DMS79 (cell line): ENCODE data around the gene HMBS.
"Not testable (repeated sequence)": the region's sequence is repeated elsewhere in the genome, so short reads cannot be mapped to it uniquely, and the experiment has no call there.

Source experiments
- DNase-seq: peaks from one replicate; lab custom pipeline; 2025; lab: John Stamatoyannopoulos, UW

Gene HMBS

DNA sequence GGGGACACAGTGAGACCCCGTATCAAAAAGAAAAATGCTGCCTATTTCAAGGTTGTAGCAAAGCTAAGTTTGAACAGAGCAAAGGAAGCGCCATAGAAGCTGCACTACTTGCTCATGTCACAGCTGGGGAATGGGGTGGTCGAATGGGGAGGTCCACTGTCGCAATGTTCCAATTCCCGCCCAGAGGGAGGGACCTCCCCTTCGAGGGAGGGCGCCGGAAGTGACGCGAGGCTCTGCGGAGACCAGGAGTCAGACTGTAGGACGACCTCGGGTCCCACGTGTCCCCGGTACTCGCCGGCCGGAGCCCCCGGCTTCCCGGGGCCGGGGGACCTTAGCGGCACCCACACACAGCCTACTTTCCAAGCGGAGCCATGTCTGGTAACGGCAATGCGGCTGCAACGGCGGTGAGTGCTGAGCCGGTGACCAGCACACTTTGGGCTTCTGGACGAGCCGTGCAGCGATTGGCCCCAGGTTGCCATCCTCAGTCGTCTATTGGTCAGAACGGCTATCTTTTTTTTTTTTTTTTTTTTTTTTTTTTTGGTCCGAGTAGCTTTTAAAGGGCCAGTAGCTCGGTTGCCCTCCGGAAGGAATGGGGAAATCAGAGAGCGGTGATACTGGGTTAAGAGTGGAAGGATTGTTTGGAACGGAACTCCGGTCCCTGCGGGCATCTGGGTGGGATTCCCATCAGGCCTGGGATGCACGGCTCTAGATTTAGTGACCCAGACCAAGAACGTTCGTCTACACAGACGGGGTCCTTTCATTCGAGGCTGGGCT, at the start of gene HMBS:
Gene HMBS, plus strand, starts transcription at position 219 of the 774 bp plus-strand sequence. Its CDS starts 153 bp downstream, at position 372.
- peak; percentile 95 for DNase-seq

DNA sequence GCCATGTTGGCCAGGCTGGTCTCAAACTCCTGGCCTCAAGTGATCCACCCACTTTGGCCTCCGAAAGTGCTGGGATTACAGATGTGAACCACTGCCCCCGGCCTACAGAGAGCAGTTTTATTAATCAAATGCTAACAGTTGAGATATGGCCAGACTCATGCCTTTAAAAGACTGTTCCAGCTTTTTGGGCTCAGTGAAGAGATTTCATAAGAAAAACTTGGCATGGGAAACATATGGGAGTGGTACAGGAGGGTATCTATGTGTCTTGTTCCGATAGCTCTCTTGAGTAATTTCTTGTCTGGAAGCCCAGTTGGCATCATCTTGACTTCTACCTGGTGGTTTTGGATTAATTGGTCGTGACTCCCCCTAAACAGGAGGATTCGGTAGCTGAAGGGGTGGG, 45.8 kb upstream of the HMBS start:
- no peak for DNase-seq

DNA sequence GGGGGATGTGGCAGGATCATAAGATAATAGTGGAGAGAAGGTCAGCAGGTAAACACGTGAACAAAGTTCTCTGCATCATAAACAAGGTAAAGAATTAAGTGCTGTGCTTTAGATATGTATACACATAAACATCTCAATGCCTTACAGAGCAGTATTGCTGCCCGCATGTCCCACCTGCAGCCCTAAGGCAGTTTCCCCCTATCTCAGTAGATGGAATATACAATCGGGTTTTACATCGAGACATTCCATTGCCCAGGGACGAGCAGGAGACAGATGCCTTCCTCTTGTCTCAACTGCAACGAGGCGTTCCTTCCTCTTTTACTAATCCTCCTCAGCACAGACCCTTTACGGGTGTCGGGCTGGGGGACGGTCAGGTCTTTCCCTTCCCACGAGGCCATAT, 45.2 kb upstream of the HMBS start:
- DNase-seq = not testable (repeated sequence)

DNA sequence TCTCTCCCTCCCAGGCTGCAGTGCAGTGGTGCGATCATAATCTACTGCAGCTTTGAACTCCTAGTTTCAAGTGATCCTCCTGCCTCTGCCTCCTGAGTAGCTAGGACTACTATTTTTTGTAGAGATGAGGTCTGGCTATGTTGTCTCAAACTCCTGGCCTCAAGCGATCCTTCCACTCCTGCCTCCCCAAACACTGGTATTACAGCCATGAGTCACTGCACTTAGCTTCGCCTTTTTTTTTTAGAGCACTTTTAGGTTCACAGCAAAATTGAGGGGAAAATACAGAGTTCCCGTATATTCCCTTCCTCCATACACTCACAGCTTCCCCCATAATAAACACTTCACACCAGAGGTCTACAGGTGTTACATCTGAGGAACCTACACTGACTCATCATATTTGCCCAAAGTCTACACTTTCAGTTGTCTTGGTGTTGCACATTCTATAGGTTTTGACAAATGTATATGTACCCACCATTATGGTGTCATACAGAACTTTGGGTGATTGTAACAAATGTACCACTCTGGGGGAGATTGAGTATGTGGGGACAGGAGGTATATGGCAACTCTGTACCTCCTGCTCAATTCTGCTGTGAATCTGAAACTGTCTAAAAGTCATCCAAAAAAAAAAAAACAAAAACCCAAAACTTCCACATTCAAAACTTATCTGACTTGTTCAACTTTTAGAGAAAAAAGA, 42.7 kb upstream of the HMBS start:
- no peak for DNase-seq

DNA sequence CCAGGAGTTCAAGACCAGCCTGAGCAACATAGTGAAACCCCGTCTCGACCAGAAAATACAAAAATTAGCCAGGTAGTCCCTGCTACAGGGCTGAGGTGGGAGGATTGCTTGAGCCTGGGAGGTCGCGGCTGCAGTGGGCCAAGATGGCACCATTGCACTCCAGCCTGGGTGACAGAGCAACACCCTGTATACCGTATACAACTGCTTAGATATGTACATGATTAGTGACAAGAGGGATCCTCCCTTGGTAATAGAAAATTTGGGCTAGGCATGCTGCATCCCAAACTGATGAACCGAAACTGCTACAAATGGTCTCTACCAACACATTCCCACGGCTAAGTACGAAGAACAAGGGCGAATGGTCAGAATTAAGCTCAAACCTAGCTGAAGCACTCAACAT, 41.8 kb upstream of the HMBS start:
- no peak for DNase-seq

DNA sequence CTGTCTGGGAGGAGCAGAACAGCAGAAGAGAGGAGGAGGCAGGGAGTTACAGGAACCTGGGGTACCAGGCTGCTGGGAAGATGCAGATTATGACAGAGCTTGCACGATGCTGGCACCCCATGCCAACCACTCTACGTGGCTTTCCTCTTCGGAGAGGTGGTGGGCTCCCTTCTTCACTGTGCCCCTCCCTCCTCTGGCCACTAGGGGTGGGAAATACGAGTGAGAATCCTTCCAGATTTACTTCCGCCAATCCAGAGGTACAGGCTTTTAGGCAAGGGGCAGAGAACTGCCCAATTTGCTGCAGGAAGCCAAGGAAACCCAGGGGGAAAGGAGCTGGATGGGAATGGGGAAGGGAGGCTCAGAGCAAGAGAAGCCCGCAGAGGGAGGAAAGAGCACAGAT, 40.0 kb upstream of the HMBS start:
- DNase-seq = no peak

DNA sequence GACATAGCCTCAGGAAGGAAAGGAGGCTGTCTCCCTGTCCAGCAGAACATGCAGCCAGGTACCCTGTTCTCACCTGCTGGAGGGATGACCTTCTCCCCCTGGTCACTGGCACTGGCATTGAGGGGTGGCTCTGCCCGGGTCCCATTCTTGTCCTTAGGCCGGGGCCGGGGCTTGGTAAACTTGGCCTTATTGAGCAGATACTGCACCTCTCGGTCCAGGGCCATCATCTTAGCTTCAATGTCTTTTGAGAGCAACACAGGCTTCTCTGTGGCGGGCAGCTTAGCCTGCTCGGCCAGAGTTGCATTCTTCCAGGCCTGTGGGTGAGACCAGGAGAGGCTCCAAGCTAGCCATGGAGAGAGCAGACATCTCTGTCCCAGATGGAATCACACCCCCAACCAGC, 38.2 kb upstream of the HMBS start:
- no peak for DNase-seq

DNA sequence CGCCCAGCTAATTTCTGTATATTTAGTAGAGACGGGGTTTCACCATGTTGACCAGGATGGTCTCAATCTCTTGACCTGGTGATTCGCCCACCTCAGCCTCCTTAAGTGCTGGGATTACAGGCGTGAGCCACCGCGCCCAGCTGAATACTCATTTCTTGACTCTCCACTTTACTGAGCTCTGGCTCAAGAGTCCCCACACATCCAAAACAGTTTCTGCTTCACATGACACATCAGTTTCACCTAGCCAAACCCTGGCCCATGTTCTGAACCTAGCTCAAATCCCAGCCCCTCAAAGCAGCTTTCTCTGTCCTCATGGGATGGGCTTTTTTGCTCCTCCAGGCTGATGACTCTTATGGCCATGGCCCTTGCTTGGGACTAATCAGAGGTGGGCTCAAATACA, 37.5 kb upstream of the HMBS start:
- no peak for DNase-seq

DNA sequence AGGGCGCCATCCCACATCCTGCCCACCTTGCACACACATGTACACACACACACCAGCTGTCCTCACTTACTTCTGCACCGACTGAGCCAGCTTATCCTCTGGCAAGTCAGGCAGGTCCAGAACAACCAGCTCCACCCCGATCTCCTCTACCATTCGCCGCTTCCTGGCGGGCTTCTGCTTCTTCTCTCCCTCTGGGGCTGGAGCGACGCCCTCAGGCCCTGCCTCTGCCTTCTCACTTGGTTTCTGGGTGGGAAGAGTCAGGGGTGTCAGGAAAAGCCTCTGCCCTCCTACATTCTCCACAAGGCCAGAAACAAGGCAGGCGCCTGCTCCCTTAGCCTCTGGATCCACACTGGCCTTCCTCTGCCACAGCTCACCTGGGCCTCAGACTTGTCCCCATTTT, 36.0 kb upstream of the HMBS start:
- DNase-seq = no peak

DNA sequence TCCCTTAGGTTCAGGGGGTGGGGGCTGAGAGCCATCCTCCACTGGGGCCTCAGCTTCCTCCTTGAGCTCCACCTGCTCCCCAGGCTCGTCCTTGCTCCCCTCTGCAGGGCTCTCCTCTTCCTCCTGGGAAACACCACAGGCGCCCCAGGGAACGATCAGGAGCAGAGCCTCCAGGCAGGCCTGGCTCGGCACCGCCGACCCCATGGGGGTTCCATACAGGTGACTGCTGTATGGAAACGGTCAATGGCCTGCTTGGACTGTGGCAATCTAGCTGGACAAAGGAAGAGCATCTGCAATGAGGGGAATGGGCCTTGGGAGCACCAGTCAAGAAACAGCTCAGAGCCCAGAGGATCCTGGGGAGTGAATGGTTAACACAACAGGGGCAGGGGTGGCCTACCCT, 35.6 kb upstream of the HMBS start:
- no peak for DNase-seq

DNA sequence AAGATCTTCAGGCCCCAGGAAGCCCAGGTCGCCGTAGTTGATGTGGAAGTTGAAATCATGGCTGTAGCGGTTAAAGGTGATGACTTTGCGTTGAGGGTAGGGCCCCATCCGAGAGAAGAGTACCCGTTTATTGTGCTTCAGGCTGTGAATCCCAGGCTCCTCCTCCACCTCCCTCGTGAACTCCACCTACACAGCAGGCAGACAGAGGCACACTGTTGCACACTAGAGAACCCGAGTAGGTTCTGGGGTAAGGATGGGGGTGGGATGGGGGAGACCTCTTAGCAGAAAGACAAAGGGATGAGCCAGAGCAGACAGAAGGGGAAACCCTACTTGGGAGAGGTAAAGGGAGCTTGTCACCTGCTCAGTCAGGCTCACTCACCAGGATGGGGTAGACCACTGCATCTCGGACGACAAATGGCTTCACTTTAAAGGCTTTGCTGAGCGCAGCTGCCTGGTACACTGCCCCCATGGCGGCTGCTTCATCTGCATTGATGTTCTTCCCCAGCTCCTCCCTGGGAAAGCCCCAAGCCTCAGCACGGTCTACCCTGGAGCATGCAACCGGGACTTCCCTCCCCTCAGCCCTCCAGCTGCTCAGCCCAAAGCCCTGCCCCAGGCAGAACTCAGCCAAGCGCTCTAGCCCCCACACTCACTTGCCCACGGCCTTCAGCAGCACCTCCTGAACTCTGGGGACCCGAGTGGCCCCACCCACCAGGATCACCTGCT, 33.1 kb upstream of the HMBS start:
- no peak for DNase-seq

DNA sequence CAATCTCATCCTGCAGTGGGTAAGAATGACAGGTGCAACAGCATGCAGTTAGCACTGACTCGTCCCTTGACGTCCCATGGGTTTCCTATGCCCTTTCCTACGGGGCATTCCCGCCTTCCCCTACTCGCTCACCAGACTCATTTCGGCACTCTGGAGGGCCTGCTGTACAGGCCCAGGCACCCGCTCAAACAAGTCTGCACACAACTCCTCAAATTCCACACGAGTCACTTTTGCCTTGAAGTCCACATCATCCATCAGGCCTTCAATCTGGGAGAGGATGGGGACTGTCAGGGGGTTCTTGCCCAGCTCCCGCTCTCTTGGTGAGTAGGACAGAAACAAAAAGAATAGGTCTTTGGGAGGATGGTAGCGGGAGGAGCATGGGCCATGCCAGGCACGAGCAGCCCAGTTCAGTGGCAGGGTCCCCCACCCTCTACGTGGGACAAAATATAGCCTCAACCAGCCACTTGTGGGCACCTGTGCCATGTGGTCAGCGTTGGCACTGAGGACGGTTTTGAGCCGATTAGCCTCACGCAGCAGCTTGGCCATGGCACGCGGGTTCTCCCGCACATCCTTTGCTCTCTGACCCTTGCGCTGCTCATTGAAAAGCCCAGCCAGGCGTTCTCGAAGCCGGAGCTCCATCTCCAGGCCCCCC, 32.4 kb upstream of the HMBS start:
- no peak for DNase-seq

DNA sequence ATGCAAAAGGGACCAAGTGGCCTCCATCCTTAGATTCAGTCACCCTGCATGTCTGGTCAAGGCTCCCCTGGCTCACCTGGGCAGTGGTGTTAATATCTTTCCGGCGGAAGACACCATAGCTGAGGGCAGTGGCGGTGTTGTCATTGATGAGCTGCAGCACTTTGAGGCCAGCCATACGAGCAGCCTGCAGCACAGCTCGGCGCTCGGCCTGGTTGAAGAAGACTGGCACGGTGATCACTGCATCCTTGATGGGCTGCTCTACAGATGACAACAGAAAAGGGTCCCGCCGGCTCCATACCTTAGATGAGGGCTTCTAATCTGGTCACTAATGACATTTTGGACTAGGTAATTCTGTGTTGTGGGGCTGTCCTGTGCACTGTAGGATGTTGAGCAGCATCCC, 30.3 kb upstream of the HMBS start:
- DNase-seq = no peak

DNA sequence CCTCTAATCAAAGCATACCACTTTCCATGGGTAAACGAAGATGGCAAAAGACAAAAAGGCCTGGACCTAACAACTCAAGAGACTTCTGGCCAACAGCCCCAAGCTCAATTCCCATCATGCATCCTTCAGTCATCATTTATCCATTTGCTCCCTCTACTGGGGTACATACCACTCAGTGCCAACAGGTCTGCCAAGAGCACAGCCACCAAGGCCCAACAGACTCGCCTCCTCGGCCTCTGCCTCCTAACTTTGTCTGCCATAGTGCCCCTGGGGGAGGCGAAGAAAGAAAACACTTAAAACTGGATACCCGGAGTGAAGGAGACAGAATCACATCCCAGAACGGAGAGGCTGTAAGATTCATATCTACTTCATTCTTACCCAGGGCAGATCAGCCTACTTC, 28.8 kb upstream of the HMBS start:
- no peak for DNase-seq

DNA sequence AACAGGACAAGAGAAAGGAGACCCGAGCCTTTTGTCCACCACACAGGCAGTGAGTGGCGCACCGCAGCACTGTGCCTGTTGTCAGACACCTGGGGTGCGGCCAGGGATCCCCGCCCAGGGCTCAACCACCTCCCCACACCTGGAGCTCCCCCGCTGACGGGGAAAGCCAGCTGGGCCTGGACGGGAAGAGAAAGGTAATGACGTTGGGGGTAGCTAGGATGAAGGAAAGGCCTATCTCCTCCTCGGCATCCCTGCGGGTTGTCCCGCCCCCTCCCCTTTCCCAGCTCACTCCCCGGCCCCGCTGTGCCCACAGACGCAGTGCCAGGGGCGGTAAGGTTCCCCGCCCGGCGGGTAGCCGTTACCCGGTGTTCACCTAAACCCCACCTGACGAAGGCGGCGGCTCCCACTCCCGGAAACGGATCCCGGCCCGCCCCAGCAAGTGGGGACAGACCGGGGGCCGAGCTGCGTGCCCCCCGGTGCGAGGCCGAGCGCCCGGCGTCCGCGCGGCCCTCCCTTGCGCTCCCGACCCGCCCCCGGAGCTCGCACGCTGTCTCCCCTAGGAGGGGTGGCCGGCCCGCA, 28.2 kb upstream of the HMBS start:
- DNase-seq = peak; percentile 24

DNA sequence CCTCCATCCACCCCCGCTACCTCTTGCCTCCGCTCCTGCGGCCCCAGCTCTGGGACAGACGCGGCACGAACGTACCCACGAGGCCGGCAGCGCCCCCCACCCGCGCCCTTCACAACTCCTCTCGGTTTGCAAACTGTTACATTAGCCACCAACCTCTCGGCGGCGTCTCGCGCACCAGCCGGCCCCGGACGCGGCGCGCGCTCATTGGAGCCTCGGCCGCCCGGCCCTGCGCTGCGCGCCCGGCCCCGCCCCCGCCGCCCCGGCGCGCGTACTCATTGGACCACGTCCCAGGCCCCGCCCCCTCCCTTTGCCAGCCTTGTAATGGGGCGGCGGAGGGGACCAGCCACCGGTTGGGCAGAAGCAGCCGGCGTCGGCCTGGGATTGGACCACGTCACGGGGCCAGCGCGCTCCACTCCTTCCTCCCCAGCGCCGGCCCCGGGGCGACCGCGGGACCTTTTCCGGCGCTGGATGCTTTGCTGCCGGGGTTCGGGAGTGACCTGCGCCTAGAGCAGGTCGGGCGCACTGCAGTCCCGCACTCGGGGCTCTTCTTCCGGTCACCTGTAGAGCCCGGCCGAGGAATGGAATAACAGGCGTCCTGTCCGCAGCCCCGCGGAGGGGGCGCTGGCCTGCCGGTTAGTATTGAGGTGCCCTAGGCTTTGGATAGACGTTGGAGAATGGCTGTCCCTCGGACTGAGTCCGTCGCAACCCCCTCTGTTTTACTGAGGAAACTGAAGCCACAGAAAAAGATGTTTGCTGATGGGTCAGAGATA, 27.5 kb upstream of the HMBS start, which contains the start of gene HYOU1:
Gene HYOU1, minus strand, starts transcription at position 206 of the 770 bp plus-strand sequence. CDS start 1,045 bp downstream, outside the sequence.
- peak; percentile 96 for DNase-seq

DNA sequence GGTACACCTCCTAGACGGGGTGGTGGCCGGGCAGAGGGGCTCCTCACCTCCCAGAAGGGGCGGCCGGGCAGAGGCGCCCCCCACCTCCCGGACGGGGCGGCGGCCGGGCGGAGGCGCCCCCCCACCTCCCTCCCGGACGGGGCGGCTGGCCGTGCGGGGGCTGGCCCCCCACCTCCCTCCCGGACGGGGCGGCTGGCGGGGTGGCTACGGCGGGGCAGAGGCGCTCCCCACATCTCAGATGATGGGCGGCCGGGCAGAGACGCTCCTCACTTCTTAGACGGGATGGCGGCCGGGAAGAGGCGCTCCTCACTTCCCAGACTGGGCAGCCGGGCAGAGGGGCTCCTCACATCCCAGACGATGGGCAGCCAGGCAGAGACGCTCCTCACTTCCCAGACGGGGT, 25.6 kb upstream of the HMBS start:
- DNase-seq = not testable (repeated sequence)

DNA sequence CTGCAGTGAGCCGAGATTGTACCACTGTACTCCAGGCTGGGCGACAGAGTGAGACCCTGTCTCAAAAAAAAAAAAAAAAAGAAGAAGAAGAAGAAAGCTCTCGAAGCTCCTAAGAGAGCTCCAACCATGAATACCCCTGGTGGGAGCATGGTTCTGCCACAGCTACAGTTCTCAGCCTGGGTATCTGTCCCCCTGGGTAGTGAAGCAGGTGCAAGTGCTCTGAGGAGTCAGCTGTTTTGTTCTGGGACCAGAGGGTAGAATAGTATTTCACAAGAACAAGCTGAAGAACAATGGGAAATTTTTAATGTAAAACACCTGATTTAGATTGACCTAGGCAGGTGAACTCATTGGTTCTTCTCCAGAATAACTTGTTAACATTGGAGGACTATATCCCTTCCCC, 23.4 kb upstream of the HMBS start:
- DNase-seq = no peak

DNA sequence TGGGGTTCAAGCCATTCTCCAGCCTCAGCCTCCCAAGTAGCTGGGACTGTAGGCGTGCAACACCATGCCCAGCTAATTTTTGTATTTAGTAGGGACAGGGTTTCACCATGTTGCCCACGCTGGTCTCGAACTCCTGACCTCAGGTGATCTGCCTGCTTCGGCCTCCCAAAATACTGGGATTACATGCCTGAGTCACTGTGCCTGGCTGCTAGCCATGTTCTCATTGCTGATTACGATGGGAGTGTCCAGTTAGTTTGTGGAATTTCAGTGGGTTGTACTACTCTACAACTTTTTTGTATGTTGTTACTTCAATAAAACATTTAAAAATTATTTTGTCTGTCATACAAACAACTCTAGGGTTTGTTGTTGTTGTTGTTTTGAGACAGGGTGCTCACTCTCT, 21.9 kb upstream of the HMBS start:
- no peak for DNase-seq

DNA sequence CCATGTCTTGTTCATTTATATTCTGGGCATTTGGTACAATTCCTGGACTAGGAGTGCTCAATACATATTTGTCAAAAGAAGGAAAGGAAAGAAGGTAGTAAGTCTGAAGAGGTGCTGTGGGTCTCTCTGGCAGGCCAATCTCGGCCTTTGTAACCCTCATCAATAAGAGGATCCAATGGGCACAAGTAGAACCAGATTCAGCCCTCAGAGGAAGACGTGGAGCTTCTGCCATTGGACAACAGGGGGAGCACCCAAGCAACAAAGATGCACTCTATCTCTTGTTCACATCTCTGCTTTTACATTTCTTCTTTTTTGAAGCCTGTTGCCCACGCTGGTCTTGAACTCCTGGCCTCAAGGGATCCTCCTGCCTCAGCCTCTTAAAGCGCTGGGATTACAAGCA, 19.3 kb upstream of the HMBS start:
- no peak for DNase-seq
